Activated CD8-positive, alpha-beta T cell treated with anti-CD3 and anti-CD28 coated beads for 36 hours (primary cell): ENCODE results near the gene FAF2. TPM values are rescaled to one million over a fixed set of nuclear protein-coding genes. Genes with fewer than 3 reads are reported as not detected.
A peak's percentile ranks its signal among the peaks of the same experiment; 100 is the strongest.

Source experiments
- ATAC-seq: fragments of 200-7000 bp; cut with Tn5 transposase; one replicate; pipeline ENCODE4 v1.10.0; 2021; ENCODE audit warnings: mild to moderate bottlenecking, moderate library complexity
- CTCF ChIA-PET: fragments of 350-600 bp; sonication (Branson Sonifier 250); formaldehyde crosslinking; loops from one replicate; lab custom pipeline; 2021; ENCODE audit warnings: antibody characterized with exemption; lab: Charles Lee
- POLR2A ChIA-PET: fragments of 350-600 bp; sonication (Branson Sonifier 250); formaldehyde crosslinking; loops from one replicate; lab custom pipeline; 2021; ENCODE audit warnings: antibody characterized with exemption; lab: Charles Lee
- DNase-seq: peaks from one replicate; pipeline ENCODE4 v3.0.0-alpha.2; 2020
- H3K27ac Mint-ChIP-seq: one replicate; pipeline ENCODE4 v1.8.0; 2021; ENCODE audit warnings: mild to moderate bottlenecking, mixed read lengths
- H3K27me3 Mint-ChIP-seq: one replicate; pipeline ENCODE4 v1.8.0; 2021; ENCODE audit warnings: mixed read lengths
- H3K36me3 Mint-ChIP-seq: one replicate; pipeline ENCODE4 v1.8.0; 2021; ENCODE audit warnings: low read depth, mixed read lengths
- H3K4me1 Mint-ChIP-seq: one replicate; pipeline ENCODE4 v1.8.0; 2021; ENCODE audit warnings: low read depth, mixed read lengths
- H3K4me3 Mint-ChIP-seq: one replicate; pipeline ENCODE4 v1.8.0; 2021; ENCODE audit warnings: mild to moderate bottlenecking, moderate library complexity, mixed read lengths
- H3K9me3 Mint-ChIP-seq: one replicate; pipeline ENCODE4 v1.8.0; 2021; ENCODE audit warnings: mixed read lengths
- CTCF ChIP-seq: fragments of 200-600 bp; IDR thresholded peaks from one replicate; pipeline ENCODE4 v1.8.0; 2022; ENCODE audit warnings: antibody characterized with exemption, mild to moderate bottlenecking
- intact Hi-C: fragments of 100-400 bp; cut with micrococcal nuclease; formaldehyde crosslinking; loops from one replicate; pipeline ENCODE4 v1.10.0; 2022
- total RNA-seq, 2 experiments: library from RNA; stranded (reverse); gene quantifications; one replicate each; pipeline ENCODE4 v1.2.3, GENCODE V29; 2021

Gene FAF2
- total RNA-seq, 2 experiments from 2014 or later = 32.6 to 33.0 TPM

- no peak for TF ChIP-seq CTCF
- no peak for ATAC-seq
- Mint-ChIP-seq H3K4me1 (peaks cover 34% of the 10 kb centered on the region), H3K27me3 (no peaks in the 10 kb centered on the region), H3K9me3 (no peaks in the 10 kb centered on the region), H3K4me3 (no peak overlapping the region), H3K27ac (no peak overlapping the region), H3K36me3 (peaks cover 7% of the 10 kb centered on the region)
- POLR2A ChIA-PET = no interaction called here
- CTCF ChIA-PET = no interaction called here
- no peak for DNase-seq
- intact Hi-C loops = no loop called here
These were observed 37.6 kb upstream of the FAF2 start for GRCh38 chr5:176410486-176411180.

DNA sequence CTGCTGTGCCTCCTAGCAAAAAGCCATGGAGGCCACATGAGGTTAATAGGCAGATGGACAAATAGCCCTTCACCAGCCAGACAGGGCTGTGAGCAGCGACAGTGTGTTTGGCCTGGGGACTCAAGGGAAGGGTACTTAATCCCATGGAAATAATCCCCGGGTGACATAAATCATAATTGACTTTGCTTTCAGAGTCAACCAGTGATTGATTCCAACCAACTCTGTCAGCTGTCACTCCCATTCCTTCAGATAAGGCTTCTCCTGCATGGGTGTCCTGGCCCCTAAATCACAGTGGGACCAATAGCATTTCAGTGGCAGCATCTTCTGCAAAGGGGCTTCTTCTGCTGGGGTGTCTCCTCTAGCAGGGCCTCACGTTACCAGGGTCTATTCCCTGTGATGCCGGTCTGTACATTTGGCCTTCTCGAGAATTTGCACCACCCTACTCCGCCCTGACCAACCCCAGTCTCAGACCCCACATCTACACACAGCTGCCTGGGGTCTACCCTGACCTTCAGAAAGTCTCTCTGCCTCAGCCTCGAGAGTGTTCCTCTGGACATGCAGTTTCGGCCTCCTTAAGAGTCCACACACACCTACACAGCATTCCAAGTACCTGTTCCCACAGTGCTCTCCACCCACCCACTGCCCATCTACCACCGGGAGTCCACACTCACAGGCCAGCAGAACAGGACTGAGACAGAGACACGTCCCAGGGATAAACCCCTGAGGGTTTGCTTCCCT lies 35.5 kb upstream of the FAF2 start:
- TF ChIP-seq CTCF = no peak
- intact Hi-C loops = no loop called here
- no peaks in the 10 kb centered on the region for H3K27me3 Mint-ChIP-seq
- no peaks in the 10 kb centered on the region for H3K9me3 Mint-ChIP-seq
- peaks cover 42% of the 10 kb centered on the region for H3K4me1 Mint-ChIP-seq
- no peak overlapping the region for H3K4me3 Mint-ChIP-seq
- no peak for DNase-seq
- ChIA-PET POLR2A (interaction anchor here (1.5 kb wide), 1 partner anchor 123 kb away, joined by 4 read pairs; no protein-coding TSS in a partner anchor), CTCF (no interaction called here)
- no peak for ATAC-seq
- H3K36me3 Mint-ChIP-seq = peaks cover 7% of the 10 kb centered on the region
- peak overlapping the region; percentile 52 for H3K27ac Mint-ChIP-seq

DNA sequence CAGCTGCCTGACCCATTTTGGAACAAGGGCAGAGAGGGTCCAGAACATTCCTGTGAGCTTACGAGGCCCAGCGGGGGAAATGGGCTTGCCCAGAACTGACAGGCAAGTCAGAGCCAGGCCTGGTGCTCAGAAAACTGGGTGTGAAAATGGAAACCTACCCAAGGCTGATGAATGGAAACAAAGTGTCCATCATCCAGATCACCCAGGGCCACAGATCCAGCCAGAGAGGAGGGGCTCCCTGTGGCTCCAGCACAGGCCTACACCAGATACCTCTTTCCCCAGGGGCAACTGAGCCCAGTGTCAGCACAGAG lies 35.0 kb upstream of the FAF2 start:
- H3K36me3 Mint-ChIP-seq = peaks cover 5% of the 10 kb centered on the region
- H3K4me3 Mint-ChIP-seq = no peak overlapping the region
- intact Hi-C loops = no loop called here
- H3K4me1 Mint-ChIP-seq = peaks cover 42% of the 10 kb centered on the region
- H3K9me3 Mint-ChIP-seq = no peaks in the 10 kb centered on the region
- TF ChIP-seq CTCF = no peak
- CTCF ChIA-PET = no interaction called here
- no peak overlapping the region for H3K27ac Mint-ChIP-seq
- no peak for ATAC-seq
- DNase-seq = no peak
- no peaks in the 10 kb centered on the region for H3K27me3 Mint-ChIP-seq
- POLR2A ChIA-PET = interaction anchor here (0.6 to 1.5 kb wide), 2 partner anchors 122 to 353 kb away, joined by 3 to 4 read pairs; no protein-coding TSS in a partner anchor

- CTCF ChIA-PET = no interaction called here
- H3K4me3 Mint-ChIP-seq = no peak overlapping the region
- POLR2A ChIA-PET = interaction anchor here (0.6 to 1.5 kb wide), 2 partner anchors 122 to 352 kb away, joined by 3 to 4 read pairs; no protein-coding TSS in a partner anchor
- peaks cover 5% of the 10 kb centered on the region for H3K36me3 Mint-ChIP-seq
- DNase-seq (no peak), ATAC-seq (no peak)
- H3K4me1 Mint-ChIP-seq = peaks cover 42% of the 10 kb centered on the region
- H3K9me3 Mint-ChIP-seq = no peaks in the 10 kb centered on the region
- intact Hi-C loops = no loop called here
- no peak for TF ChIP-seq CTCF
- no peaks in the 10 kb centered on the region for H3K27me3 Mint-ChIP-seq
- H3K27ac Mint-ChIP-seq = no peak overlapping the region
These were observed 34.4 kb upstream of the FAF2 start for GRCh38 chr5:176413709-176414191.

GRCh38 chr5:176414704-176415103 lies 33.5 kb upstream of the FAF2 start:
- H3K36me3 Mint-ChIP-seq = peaks cover 3% of the 10 kb centered on the region
- peak overlapping the region; percentile 77 for H3K4me3 Mint-ChIP-seq
- DNase-seq (no peak), ATAC-seq (no peak)
- H3K27ac Mint-ChIP-seq = no peak overlapping the region
- H3K9me3 Mint-ChIP-seq = no peaks in the 10 kb centered on the region
- CTCF ChIA-PET = interaction anchor here (1.1 to 1.2 kb wide), 2 partner anchors 76 to 128 kb away, joined by 3 to 4 read pairs; no protein-coding TSS in a partner anchor
- POLR2A ChIA-PET = interaction anchor here (1.2 to 1.7 kb wide), 4 partner anchors 8 to 116 kb away, joined by 3 to 6 read pairs (median 4); partner anchors contain the start of genes FAF2 and KIAA1191
- no peaks in the 10 kb centered on the region for H3K27me3 Mint-ChIP-seq
- intact Hi-C loops = no loop called here
- peaks cover 42% of the 10 kb centered on the region for H3K4me1 Mint-ChIP-seq
- no peak for TF ChIP-seq CTCF
